WTC11 (cell line): Measurements from ENCODE around the gene LIMS1.

Source experiments
- CREM ChIP-seq: sonication (generic); formaldehyde crosslinking; IDR thresholded peaks from 2 replicates; pipeline ENCODE4 v1.8.1; 2022; ENCODE audit warnings: mild to moderate bottlenecking, missing genetic modification reagents, moderate library complexity
- CTCF ChIP-seq: fragments of 200-600 bp; IDR thresholded peaks from 2 replicates; pipeline ENCODE4 v1.8.0; 2022; ENCODE audit warnings: antibody characterized with exemption
- E2F5 ChIP-seq: sonication (generic); formaldehyde crosslinking; IDR thresholded peaks from 2 replicates; pipeline ENCODE4 v1.8.1; 2022; ENCODE audit warnings: mild to moderate bottlenecking, moderate library complexity, missing genetic modification reagents
- FOXJ3 ChIP-seq: sonication (generic); formaldehyde crosslinking; IDR thresholded peaks from 2 replicates; pipeline ENCODE4 v1.9.0; 2021; ENCODE audit warnings: missing genetic modification reagents, mild to moderate bottlenecking, borderline replicate concordance
- IRF1 ChIP-seq: sonication (generic); formaldehyde crosslinking; IDR thresholded peaks from 2 replicates; pipeline ENCODE4 v1.8.0; 2023; ENCODE audit warnings: missing genetic modification reagents
- MAX ChIP-seq: sonication (generic); formaldehyde crosslinking; IDR thresholded peaks from 2 replicates; pipeline ENCODE4 v1.8.0; 2022; ENCODE audit warnings: mild to moderate bottlenecking, missing genetic modification reagents
- MXD4 ChIP-seq: fragments of 250-450 bp; sonication (Bioruptor Pico); IDR thresholded peaks from 2 replicates; pipeline ENCODE4 v1.8.0; 2021; ENCODE audit warnings: mild to moderate bottlenecking, moderate library complexity, borderline replicate concordance
- SMAD3 ChIP-seq: sonication (generic); formaldehyde crosslinking; IDR thresholded peaks from 2 replicates; pipeline ENCODE4 v1.8.0; 2022; ENCODE audit warnings: missing genetic modification reagents, mild to moderate bottlenecking, borderline replicate concordance
- TEAD4 ChIP-seq: sonication (generic); formaldehyde crosslinking; IDR thresholded peaks from 2 replicates; pipeline ENCODE4 v1.8.0; 2022; ENCODE audit warnings: mild to moderate bottlenecking, missing genetic modification reagents
- ZNF121 ChIP-seq: sonication (generic); formaldehyde crosslinking; IDR thresholded peaks from 2 replicates; pipeline ENCODE4 v1.8.0; 2023; ENCODE audit warnings: missing genetic modification reagents
- ZNF263 ChIP-seq: sonication (generic); formaldehyde crosslinking; IDR thresholded peaks from 2 replicates; pipeline ENCODE4 v1.8.1; 2022; ENCODE audit warnings: low read depth, mild to moderate bottlenecking, moderate library complexity, missing genetic modification reagents
- ZNF416 ChIP-seq: fragments of 250-450 bp; sonication (Bioruptor Pico); IDR thresholded peaks from 2 replicates; pipeline ENCODE4 v1.9.0; 2021; ENCODE audit warnings: mild to moderate bottlenecking, inconsistent platforms
- ZSCAN18 ChIP-seq: fragments of 250-450 bp; sonication (Bioruptor Pico); IDR thresholded peaks from 2 replicates; pipeline ENCODE4 v2.1.2; 2022; ENCODE audit warnings: mild to moderate bottlenecking, moderate library complexity

- no peak for TF ChIP-seq CTCF
- no peak for TF ChIP-seq FOXJ3 (CRISPR knock-in tag)
- TF ChIP-seq ZNF121, result no peak
- TF ChIP-seq SMAD3 (CRISPR knock-in tag), result no peak
- TF ChIP-seq IRF1 (CRISPR knock-in tag), result no peak
- no peak for TF ChIP-seq E2F5 (CRISPR knock-in tag)
- TF ChIP-seq ZNF263 (CRISPR knock-in tag), result no peak
- no peak for TF ChIP-seq MAX (CRISPR knock-in tag)
- TF ChIP-seq CREM, result no peak
- TF ChIP-seq ZSCAN18 (CRISPR knock-in tag), result no peak
- no peak for TF ChIP-seq ZNF416 (CRISPR knock-in tag)
- no peak for TF ChIP-seq TEAD4
- no peak for TF ChIP-seq MXD4 (CRISPR knock-in tag)
Observed at GRCh38 chr2:108580050-108580449, 45.8 kb downstream of the LIMS1 start.
